Kidney (tissue), 14 donors: ENCODE measurements around the gene GLRX3. TPM values are rescaled to one million over a fixed set of nuclear protein-coding genes. Genes with fewer than 3 reads are reported as not detected.
A peak's percentile ranks its signal among the peaks of the same experiment; 100 is the strongest.
"Not testable (repeated sequence)": the region's sequence is repeated elsewhere in the genome, so short reads cannot be mapped to it uniquely, and the experiment has no call there.

Source experiments
- DNase-seq, 5 donors: peaks; one replicate each; pipeline ENCODE4 v3.0.0-alpha.2; 2013 to 2020
- FAIRE-seq: peaks from 2 replicates; lab custom pipeline; 2012; peaks lifted over from hg19 to GRCh38; lab: Jason Lieb, UNC
- H3K27ac ChIP-seq, 2 donors: one replicate each; pipeline ENCODE4 v1.7.0; 2013; ENCODE audit warnings: low read depth in 2 of 2, low read length in 2 of 2, inconsistent platforms in 1 of 2
- H3K27me3 ChIP-seq: one replicate; pipeline ENCODE4 v1.7.1; 2013; ENCODE audit warnings: low read length, inconsistent platforms; ENCODE audit not compliant: control insufficient read depth, insufficient read depth
- H3K36me3 ChIP-seq, 3 donors: one replicate each; pipeline versions ENCODE4 v1.7.0 to v1.7.1; 2013; ENCODE audit warnings: low read length in 3 of 3, control low read depth in 1 of 3, inconsistent platforms in 1 of 3; ENCODE audit not compliant: insufficient read depth in 3 of 3, control insufficient read depth in 2 of 3
- H3K4me1 ChIP-seq, 3 donors: one replicate each; pipeline versions ENCODE4 v1.7.0 to v1.7.1; 2013; ENCODE audit warnings: low read length in 3 of 3, inconsistent platforms in 1 of 3, low read depth in 1 of 3; ENCODE audit not compliant: control insufficient read depth in 2 of 3, insufficient read depth in 2 of 3
- H3K4me3 ChIP-seq, 3 donors: one replicate each; pipeline versions ENCODE4 v1.7.0 to v1.8.1; 2013; ENCODE audit warnings: low read length in 3 of 3, control low read depth in 1 of 3, inconsistent platforms in 1 of 3
- H3K9ac ChIP-seq, 3 donors: one replicate each; pipeline versions ENCODE4 v1.7.0 to v1.7.1; 2013; ENCODE audit warnings: low read length in 3 of 3, control low read depth in 1 of 3, inconsistent platforms in 1 of 3
- H3K9me3 ChIP-seq, 3 donors: one replicate each; pipeline versions ENCODE4 v1.7.0 to v1.7.1; 2013; ENCODE audit warnings: low read length in 3 of 3, control low read depth in 1 of 3, inconsistent platforms in 1 of 3; ENCODE audit not compliant: control insufficient read depth in 2 of 3, insufficient read depth in 1 of 3
- CTCF ChIP-seq: IDR thresholded peaks from 3 replicates; pipeline ENCODE4 v1.5.1; 2012; ENCODE audit warnings: mild to moderate bottlenecking, moderate library complexity, borderline replicate concordance; ENCODE audit not compliant: insufficient read depth; ENCODE audit errors: extremely low read depth
- intact Hi-C: fragments of 100-400 bp; cut with DNase I; formaldehyde crosslinking; loops from one replicate; pipeline ENCODE4 v1.11.1; 2022
- polyA plus RNA-seq: library from polyadenylated mRNA; stranded (reverse); fragments of 350-450 nt; fragmentation: Illumina TruSeq; extraction: RNeasy Lipid Tissue Mini Kit (QIAGEN cat#74804); gene quantifications from one replicate; pipeline ENCODE4 v1.2.3, GENCODE V29; 2014; ENCODE audit warnings: low read depth, low replicate concordance; ENCODE audit not compliant: insufficient read depth
- total RNA-seq: library from RNA; stranded (reverse); fragmentation: NEBNext Ultra II Directional; extraction: Animal tissue kit (Norgen Biotek cat#: 25700); gene quantifications from one replicate; pipeline ENCODE4 v1.2.1, GENCODE V29; 2021
- donor health status: control.
- donor health status: control.
- donor health status: control.
- donor health status: control.
- donor health status: control.
- donor health status: DM: yes; HTN: yes; CAD: no.
- donor health status: Normal renal cell carcinoma (clear cell type).

The GLRX3 gene
- total and polyA plus RNA-seq, 2 donors from 2014 or later, result 52.5 to 70.4 TPM

- H3K27me3 ChIP-seq, result no peaks in the 10 kb centered on the region
- intact Hi-C loops, result no loop called here
- DNase-seq, result peak in 4 of 5 donors; percentile 17 to 57 (median 36)
- H3K9ac ChIP-seq, result no peak overlapping the region
- no peak overlapping the region for H3K27ac ChIP-seq
- no peak overlapping the region for H3K4me3 ChIP-seq
- FAIRE-seq, result no peak
- peaks cover 0 to 11% (median 3%) of the 10 kb centered on the region in 3 donors for H3K4me1 ChIP-seq
- no peak for TF ChIP-seq CTCF
- H3K9me3 ChIP-seq, result no peaks in the 10 kb centered on the region
- H3K36me3 ChIP-seq, result no peaks in the 10 kb centered on the region
These were observed 30.5 kb upstream of the GLRX3 start for GRCh38 chr10:130105724-130106123.

GRCh38 chr10:130108146-130108545, 28.0 kb upstream of the GLRX3 start:
- H3K27ac ChIP-seq, H3K9ac ChIP-seq, H3K36me3 ChIP-seq, intact Hi-C loops, DNase-seq, FAIRE-seq, H3K9me3 ChIP-seq, H3K27me3 ChIP-seq, H3K4me3 ChIP-seq: not testable (repeated sequence)
- peaks cover 0 to 13% (median 8%) of the 10 kb centered on the region in 3 donors for H3K4me1 ChIP-seq

DNA sequence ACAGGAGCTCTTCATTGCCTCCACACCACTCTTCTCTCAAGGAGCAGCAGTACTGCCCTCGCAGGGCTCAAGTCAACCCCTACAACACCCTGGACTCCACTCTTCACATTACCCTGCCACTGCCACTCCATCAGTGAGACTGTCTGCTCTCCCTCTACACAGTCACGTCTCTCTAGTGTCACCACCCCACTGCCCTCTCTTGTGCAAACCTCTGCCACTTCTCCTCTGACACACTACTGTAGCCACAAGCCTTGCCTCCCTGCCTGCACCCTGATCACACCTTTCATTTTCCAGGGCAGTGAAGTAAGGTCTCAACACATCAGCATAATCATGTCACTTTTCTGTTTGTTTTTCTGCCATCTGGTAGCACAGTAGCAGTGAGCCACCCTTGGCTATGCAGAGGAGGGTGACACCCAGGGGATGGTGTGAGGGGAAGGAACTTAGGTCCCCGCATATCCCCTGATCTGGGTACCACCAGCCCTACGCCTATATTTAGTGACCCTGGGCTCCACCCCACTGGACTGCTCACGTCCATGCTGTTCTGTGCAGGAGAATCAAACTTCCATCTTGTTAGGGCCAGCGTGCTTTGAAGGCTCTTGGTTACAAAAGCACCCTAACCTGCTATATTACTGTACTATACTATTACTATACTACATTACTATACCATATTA, 27.1 kb upstream of the GLRX3 start:
- Histone ChIP-seq H3K4me3 (peak overlapping the region in 2 of 3 donors; percentile 98 to 100), H3K27me3 (no peaks in the 10 kb centered on the region), H3K4me1 (peaks cover 0 to 13% (median 8%) of the 10 kb centered on the region in 3 donors), H3K9me3 (no peaks in the 10 kb centered on the region), H3K9ac (peak overlapping the region in 1 of 3 donors; percentile 7), H3K27ac (no peak overlapping the region), H3K36me3 (no peaks in the 10 kb centered on the region)
- DNase-seq, result peak in 1 of 5 donors; percentile 54
- intact Hi-C loops, result no loop called here
- FAIRE-seq, result no peak
- no peak for TF ChIP-seq CTCF

DNA sequence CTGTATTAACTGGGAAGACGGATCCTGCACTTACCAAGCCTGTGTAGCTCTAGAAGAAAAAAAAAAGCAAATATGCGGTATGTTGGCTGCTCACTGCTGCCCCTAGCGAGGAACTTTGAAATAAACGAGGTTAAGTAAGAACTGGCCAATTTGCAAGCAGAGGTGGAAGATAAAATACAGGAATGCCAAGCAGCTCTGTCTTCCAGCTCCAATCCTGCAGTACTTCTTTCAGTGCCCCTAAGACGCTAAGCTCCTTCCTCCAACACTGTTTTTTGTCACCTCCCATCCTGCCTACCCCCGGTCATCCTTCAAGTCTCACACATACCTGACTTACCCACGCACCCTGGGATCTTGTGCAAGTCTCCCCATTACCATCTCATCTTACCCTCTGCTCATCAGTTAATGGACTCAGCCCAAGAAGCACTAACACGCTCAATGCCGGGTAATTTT, 26.4 kb upstream of the GLRX3 start:
- H3K9me3 ChIP-seq, result no peaks in the 10 kb centered on the region
- peak overlapping the region; percentile 85 to 100 (median 98) for H3K4me3 ChIP-seq
- H3K27ac ChIP-seq, result peak overlapping the region; percentile 92 to 97
- H3K9ac ChIP-seq, result peak overlapping the region; percentile 44 to 89 (median 64)
- H3K27me3 ChIP-seq, result no peaks in the 10 kb centered on the region
- DNase-seq (peak in 4 of 5 donors; percentile 89 to 97 (median 94)), FAIRE-seq (no peak)
- peak; percentile 89 for TF ChIP-seq CTCF
- peaks cover 0 to 13% (median 8%) of the 10 kb centered on the region in 3 donors for H3K4me1 ChIP-seq
- H3K36me3 ChIP-seq, result no peaks in the 10 kb centered on the region
- intact Hi-C loops, result no loop called here
